ENCODE data around the gene CTNND2.

Gene CTNND2

GRCh38 chr5:11483630-11484029 is 420.6 kb downstream of the CTNND2 start:
- Histone ChIP-seq H3K9me3 (replicated peaks; ENCODE audit: insufficient read depth, low read length) (no peaks in the 10 kb centered on the region), H3F3A (ENCODE audit: insufficient read depth, low read length) (no peaks in the 10 kb centered on the region), H3K27ac (ENCODE audit: low read length) (no peak overlapping the region), H3K4me2 (ENCODE audit: low read depth, low read length) (no peak overlapping the region), H3K27me3 (replicated peaks; ENCODE audit: insufficient read depth, low read length) (no peaks in the 10 kb centered on the region), H3K4me1 (ENCODE audit: low read length) (no peaks in the 10 kb centered on the region), H3K79me2 (ENCODE audit: low read length) (no peaks in the 10 kb centered on the region), H3K9me2 (replicated peaks; ENCODE audit: insufficient read depth, low read length) (no peaks in the 10 kb centered on the region), H3K9ac (ENCODE audit: low read length) (no peak overlapping the region), H3K36me3 (replicated peaks; ENCODE audit: insufficient read depth, low read length) (no peaks in the 10 kb centered on the region), H3K4me3 (ENCODE audit: low read length) (no peak overlapping the region), H4K20me1 (ENCODE audit: insufficient read depth, low read length) (no peaks in the 10 kb centered on the region), H2AFZ (ENCODE audit: low read length) (no peak overlapping the region)
- no peak for DNase-seq
- TF ChIP-seq CTCF (IDR thresholded peaks at IDR 0.05; ENCODE audit: low read length) = no peak
- TF ChIP-seq EZH2phosphoT487 (IDR thresholded peaks at IDR 0.05; ENCODE audit: low read length) = no peak
- no peak for TF ChIP-seq EZH2 (optimal IDR thresholded peaks at IDR 0.05; ENCODE audit: low read depth, low read length)

GRCh38 chr5:11482011-11482410 is 422.2 kb downstream of the CTNND2 start:
- Histone ChIP-seq H4K20me1 (ENCODE audit: insufficient read depth, low read length) (no peaks in the 10 kb centered on the region), H3K27ac (ENCODE audit: low read length) (no peak overlapping the region), H2AFZ (ENCODE audit: low read length) (no peak overlapping the region), H3K36me3 (replicated peaks; ENCODE audit: insufficient read depth, low read length) (no peaks in the 10 kb centered on the region), H3K79me2 (ENCODE audit: low read length) (no peaks in the 10 kb centered on the region), H3F3A (ENCODE audit: insufficient read depth, low read length) (no peaks in the 10 kb centered on the region), H3K27me3 (replicated peaks; ENCODE audit: insufficient read depth, low read length) (no peaks in the 10 kb centered on the region), H3K9ac (ENCODE audit: low read length) (no peak overlapping the region), H3K4me3 (ENCODE audit: low read length) (no peak overlapping the region), H3K4me1 (ENCODE audit: low read length) (no peaks in the 10 kb centered on the region), H3K4me2 (ENCODE audit: low read depth, low read length) (no peak overlapping the region), H3K9me2 (replicated peaks; ENCODE audit: insufficient read depth, low read length) (no peaks in the 10 kb centered on the region), H3K9me3 (replicated peaks; ENCODE audit: insufficient read depth, low read length) (no peaks in the 10 kb centered on the region)
- DNase-seq = no peak
- TF ChIP-seq EZH2 (optimal IDR thresholded peaks at IDR 0.05; ENCODE audit: low read depth, low read length) (no peak), CTCF (IDR thresholded peaks at IDR 0.05; ENCODE audit: low read length) (no peak), EZH2phosphoT487 (IDR thresholded peaks at IDR 0.05; ENCODE audit: low read length) (no peak)

- no peaks in the 10 kb centered on the region for H3K4me1 ChIP-seq (ENCODE audit: low read length)
- H4K20me1 ChIP-seq (ENCODE audit: insufficient read depth, low read length) = no peaks in the 10 kb centered on the region
- no peak overlapping the region for H2AFZ ChIP-seq (ENCODE audit: low read length)
- no peaks in the 10 kb centered on the region for H3K27me3 ChIP-seq (replicated peaks; ENCODE audit: insufficient read depth, low read length)
- H3K4me2 ChIP-seq (ENCODE audit: low read depth, low read length) = no peak overlapping the region
- H3K36me3 ChIP-seq (replicated peaks; ENCODE audit: insufficient read depth, low read length) = no peaks in the 10 kb centered on the region
- H3K9ac ChIP-seq (ENCODE audit: low read length) = no peak overlapping the region
- H3K79me2 ChIP-seq (ENCODE audit: low read length) = no peaks in the 10 kb centered on the region
- no peak for DNase-seq
- TF ChIP-seq EZH2phosphoT487 (IDR thresholded peaks at IDR 0.05; ENCODE audit: low read length) (no peak), CTCF (IDR thresholded peaks at IDR 0.05; ENCODE audit: low read length) (no peak), EZH2 (optimal IDR thresholded peaks at IDR 0.05; ENCODE audit: low read depth, low read length) (no peak)
- H3K9me3 ChIP-seq (replicated peaks; ENCODE audit: insufficient read depth, low read length) = no peaks in the 10 kb centered on the region
- no peak overlapping the region for H3K4me3 ChIP-seq (ENCODE audit: low read length)
- no peaks in the 10 kb centered on the region for H3F3A ChIP-seq (ENCODE audit: insufficient read depth, low read length)
- no peak overlapping the region for H3K27ac ChIP-seq (ENCODE audit: low read length)
- H3K9me2 ChIP-seq (replicated peaks; ENCODE audit: insufficient read depth, low read length) = no peaks in the 10 kb centered on the region
These were observed 426.5 kb downstream of the CTNND2 start for GRCh38 chr5:11477786-11478185.
